Stimulated activated CD4-positive, alpha-beta T cell treated with anti-CD3 and anti-CD28 coated beads, Interleukin-2, amount 100 ng/mL, for 48 hours (primary cell): ENCODE data around the gene KRT2.
"Not testable (repeated sequence)": the region's sequence is repeated elsewhere in the genome, so short reads cannot be mapped to it uniquely, and the experiment has no call there.

Source experiments
- DNase-seq, 2 donors: peaks; one replicate each; pipeline ENCODE4 v3.0.0-alpha.2; 2020

KRT2 gene

GRCh38 chr12:52683575-52684300 is 31.7 kb upstream of the KRT2 start:
- no peak for DNase-seq

GRCh38 chr12:52682938-52683574 is 31.0 kb upstream of the KRT2 start:
- no peak for DNase-seq

DNA sequence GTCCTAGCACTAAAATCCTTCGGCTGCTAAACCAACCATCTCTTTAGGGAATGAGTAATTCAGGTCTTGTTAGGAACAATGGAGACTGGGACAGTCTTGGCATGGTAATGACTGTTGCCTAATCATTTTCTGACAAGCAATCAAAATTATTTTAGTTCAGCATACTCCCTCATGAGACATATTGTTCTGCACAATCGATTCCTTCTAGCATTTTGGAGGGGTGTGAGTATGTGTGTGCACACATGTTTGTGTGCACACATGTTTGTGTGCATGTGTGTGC is 30.3 kb upstream of the KRT2 start:
- DNase-seq, result no peak

- DNase-seq, result no peak
These were observed 29.7 kb upstream of the KRT2 start for GRCh38 chr12:52681526-52682380.

DNA sequence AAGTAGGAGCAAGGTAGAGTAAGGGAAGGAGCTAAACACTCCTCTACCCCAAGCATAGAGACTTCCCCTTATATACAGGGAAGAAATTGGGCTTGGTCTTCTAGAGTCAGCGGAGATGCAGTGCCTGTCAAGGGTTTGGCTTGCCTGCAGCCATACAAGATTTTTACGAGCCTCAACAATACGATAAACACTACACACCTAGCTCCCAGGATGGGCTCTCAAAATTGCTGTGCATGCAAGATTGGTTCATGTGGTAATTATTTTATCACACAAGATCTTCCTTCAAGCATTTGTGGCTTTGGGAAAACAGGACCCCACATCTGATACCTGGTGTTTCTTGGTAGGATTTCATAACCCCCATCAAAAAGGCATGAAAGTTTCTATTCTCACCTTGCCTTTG is 28.4 kb upstream of the KRT2 start, which contains the start of gene KRT1:
TSS of gene KRT1 (minus strand) at position 45 of the 400 bp plus-strand sequence. CDS start 59 bp downstream, outside the sequence.
- DNase-seq, result no peak

DNA sequence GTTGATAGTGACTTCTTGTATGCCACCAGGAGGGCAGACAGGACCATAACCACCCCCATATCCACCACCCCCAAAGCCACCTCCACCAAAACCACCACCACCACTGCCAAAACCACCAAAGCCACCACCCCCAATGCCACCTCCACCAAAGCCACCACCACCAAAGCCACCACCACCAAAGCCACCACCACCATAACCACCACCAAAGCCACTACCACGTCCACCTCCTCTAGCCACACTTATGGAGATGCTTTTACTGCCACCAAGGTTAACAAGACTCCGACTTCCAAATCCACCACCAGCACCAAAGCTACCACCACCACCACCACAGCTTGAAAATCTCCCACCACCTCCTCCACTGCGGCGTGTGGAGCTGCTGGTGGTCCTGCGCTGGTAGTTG is 27.9 kb upstream of the KRT2 start:
- no peak for DNase-seq

- no peak for DNase-seq
These were observed 25.7 kb upstream of the KRT2 start for GRCh38 chr12:52677671-52678070.

GRCh38 chr12:52677126-52677525 is 25.1 kb upstream of the KRT2 start:
- no peak for DNase-seq

DNA sequence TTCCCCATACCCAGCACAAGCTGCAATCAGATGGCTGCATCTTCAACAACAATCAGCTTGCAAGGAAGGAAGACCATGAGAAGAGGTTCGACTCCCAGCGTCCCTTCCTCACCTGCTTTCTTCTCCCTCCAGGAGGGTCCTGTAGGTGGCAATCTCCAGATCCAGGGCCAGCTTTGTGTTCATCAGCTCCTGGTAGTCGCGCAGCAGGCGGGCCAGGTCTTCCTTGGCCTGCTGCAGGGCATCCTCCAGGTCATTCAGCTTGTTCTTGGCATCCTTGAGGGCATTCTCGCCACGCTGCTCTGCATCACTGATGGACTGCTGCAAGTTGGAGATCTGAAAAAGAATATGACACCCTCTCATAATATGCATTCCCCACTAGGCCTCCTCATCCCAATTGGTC is 24.2 kb upstream of the KRT2 start:
- no peak for DNase-seq

DNA sequence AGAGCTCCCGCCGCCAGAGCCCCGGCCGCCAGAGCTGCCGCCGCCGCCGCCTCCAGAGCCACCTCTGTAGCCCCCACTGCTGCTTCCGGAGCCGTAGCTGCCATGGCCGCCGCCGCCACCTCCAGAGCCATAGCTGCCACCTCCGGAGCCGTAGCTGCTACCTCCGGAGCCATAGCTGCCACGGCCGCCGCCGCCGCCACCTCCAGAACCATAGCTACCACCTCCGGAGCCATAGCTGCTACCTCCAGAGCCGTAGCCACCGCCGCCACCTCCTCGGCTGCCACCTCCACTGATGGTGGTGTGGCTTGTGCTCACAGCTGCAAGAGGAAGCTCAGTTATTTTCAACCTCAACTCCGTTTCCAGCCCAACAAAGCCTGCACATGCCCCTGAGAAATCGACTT is 23.3 kb upstream of the KRT2 start:
- DNase-seq, result no peak

- no peak for DNase-seq
These were observed 22.4 kb upstream of the KRT2 start for GRCh38 chr12:52674433-52674775.

DNA sequence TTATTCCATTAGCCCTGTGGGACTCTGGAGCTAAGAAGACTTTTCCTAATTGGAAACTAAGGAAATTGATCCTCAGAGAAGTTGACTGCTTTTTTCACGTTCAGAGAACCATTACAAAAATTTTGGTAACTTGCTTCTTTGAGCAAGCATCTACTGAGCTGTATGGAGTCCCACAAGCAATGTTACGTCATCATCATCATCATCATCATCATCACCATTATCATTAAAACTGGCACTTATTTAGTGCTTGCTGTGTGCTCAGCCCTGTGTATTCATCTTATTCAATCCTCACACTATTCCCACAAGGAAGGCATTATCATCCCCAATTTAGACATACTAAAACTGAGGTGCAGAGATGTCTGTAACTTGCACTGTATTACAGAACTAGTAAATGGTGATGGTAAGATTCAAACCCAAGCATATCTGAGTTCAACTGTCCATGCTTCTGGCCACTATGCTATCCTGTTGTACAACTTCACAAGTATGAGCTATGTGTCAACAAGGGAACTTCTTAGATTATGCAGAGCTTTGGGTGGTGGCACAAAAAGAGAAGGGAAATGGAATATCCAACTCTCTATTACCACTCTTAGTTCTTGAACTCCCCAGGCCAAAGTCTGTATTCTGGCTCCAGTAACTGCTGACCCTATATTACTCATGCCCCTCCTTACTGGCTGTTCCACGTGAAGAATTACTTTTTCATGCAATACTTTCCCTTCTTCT is 21.9 kb upstream of the KRT2 start:
- DNase-seq, result no peak

DNA sequence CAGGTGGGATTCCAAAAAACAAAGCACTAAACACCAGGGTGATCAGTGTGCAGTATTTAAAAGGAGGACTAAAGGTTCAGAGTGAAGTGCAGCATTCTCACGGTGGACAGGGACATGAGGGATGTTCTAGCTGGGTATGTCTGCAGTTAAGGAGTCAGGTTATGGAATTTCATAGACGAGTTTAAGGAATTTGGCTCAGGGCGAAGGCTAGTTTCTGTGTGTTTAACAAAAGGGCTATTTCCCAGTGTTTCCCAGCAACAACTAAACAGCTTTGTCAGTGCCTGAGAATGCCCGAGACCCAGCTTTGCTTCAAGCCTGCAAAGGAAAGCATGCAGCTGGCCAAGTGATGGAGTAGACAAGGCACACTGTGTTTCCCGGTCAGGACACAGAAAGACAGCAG is 21.2 kb upstream of the KRT2 start:
- DNase-seq, result no peak

DNA sequence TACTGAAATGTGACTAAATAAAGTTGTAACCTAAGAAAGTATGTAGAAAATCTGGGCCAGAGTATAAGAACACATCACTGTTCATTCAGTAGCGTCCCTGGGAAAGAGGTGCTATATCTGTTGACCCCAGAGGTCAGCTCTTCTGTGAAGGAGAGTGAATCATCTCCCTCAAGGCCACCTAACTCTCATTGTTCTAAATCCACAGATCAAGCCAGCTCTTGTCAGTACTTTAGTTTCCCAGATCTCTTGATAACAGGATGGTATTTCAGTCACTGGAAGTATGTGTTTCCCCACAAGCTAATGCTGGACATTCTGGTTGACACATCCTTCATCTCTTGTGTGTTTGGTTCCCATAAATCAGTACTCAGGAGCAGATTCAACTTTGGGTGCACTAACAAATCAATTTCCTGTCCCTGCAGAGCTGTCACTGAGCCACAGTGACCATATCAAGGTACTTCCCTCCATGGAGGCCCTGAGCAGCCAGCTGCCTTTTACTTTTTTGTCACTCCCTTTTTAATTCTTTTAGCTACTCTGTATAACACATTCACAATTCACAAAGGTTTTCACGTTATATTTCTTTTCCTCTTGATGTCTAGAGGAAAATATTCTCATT is 20.4 kb upstream of the KRT2 start:
- no peak for DNase-seq

GRCh38 chr12:52670961-52671360 is 18.9 kb upstream of the KRT2 start:
- DNase-seq, result no peak

GRCh38 chr12:52670506-52670905 is 18.5 kb upstream of the KRT2 start:
- DNase-seq, result no peak

- not testable (repeated sequence) for DNase-seq
These were observed 17.9 kb upstream of the KRT2 start for GRCh38 chr12:52669941-52670340.

DNA sequence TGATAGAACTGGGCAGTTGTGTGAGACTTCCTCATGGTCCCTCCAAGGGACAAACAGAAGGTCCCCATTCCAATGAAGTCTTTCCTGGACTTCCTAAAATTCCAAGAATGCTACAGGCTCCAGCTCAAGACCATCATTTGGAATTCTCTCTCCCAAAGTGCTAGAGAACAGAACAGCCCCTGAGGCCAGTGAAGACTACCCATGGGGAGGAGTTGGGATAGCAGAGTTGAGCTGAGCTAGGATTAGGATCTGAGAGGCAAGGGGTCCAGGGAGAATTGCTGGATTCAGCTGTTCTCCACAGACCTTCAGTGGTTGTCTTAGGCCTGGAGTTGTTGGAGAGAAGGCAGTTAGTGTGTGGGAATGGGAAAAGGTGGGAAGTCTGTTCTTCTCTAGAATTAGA is 17.4 kb upstream of the KRT2 start:
- no peak for DNase-seq

GRCh38 chr12:52667931-52668330 is 15.9 kb upstream of the KRT2 start:
- DNase-seq, result no peak

DNA sequence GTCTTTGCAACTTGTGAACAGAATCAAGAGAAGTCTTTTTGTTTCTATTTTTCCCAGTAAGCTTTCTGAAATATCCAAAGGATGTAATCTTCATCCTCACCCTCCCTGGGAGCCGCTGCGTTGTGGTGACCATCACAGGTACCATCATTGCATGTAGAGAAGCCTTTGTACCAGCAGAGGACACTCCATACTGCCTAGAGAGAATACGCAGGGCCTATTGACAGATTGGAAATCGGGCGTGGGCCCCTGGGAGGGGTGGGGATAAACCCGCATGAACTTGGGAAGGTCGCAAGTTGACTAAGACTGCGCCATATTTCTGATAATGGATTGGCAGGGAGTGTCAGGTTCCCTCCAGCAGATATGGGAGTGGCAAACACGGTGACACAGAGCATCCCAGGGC is 15.5 kb upstream of the KRT2 start:
- no peak for DNase-seq

DNA sequence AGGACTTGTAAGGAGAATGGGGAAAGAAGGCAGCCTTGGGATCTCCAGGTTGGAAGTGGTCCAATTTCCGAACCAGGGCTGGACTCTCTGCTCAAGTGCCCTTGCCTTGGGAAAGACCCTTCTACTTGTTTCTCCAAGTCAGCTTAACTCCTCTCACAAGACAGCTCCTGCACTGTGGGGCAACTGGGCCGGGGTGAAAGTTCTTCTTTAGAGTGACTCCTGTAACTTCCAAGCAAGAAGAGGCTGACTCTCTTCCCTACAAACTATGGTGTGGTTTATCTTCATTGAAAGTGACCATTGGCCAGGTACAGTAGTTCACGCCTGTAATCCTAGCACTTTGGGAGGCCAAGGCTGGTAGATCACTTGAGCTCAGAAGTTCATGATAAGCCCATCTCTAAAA is 14.5 kb upstream of the KRT2 start:
- DNase-seq, result no peak

- DNase-seq, result no peak
These were observed 11.4 kb upstream of the KRT2 start for GRCh38 chr12:52663420-52663819.

DNA sequence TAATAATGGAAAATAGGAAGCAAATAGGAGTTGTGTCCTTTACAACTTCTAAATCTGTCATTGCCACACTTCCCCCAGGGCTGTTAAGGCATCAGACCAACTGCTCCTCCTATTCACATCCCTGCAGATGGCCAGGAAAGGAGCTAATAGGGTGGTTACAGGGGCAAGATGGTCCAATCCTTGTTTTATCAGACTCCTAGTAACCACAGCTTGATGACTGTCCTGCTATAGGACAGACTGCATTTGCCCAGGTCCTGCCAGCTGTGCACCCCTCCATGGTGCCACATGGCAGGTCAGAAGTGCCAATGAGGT is 10.9 kb upstream of the KRT2 start:
- DNase-seq, result no peak
